K562 (cell line): ENCODE measurements around the gene LRMDA. TPM values are rescaled to one million over a fixed set of nuclear protein-coding genes. Genes with fewer than 3 reads are reported as not detected.
A peak's percentile ranks its signal among the peaks of the same experiment; 100 is the strongest.

Experiments used
- ATAC-seq: fragments of 200-7000 bp; cut with Tn5 transposase; 3 replicates; pipeline ENCODE4 v1.9.1; 2020; ENCODE audit warnings: moderate library complexity
- BruUV-seq: library from RNA; stranded (reverse); fragments of 400-500 nt; replicated peaks from 2 replicates; lab custom pipeline; 2021; lab: Mats Ljungman, UMichigan
- CTCF ChIA-PET: fragments of 300-600 bp; formaldehyde crosslinking; extraction: SDS; loops from one replicate; lab custom pipeline; 2021; ENCODE audit warnings: low intra/inter-chr PET ratio; lab: Yijun Ruan, JAX
- POLR2A ChIA-PET: fragments of 300-600, 350-650 bp; sonication (Branson Sonifier 250); formaldehyde crosslinking; extraction: SDS; loops from one replicate; lab custom pipeline; 2021; ENCODE audit warnings: antibody characterized with exemption, inconsistent platforms; lab: Yijun Ruan, JAX
- DNase-seq, 4 experiments: peaks; one replicate each; pipeline versions ENCODE4 v3.0.0 to v3.0.0-alpha.2; 2011 to 2018; ENCODE audit warnings: low spot score in 3 of 4, mixed read lengths in 3 of 4; ENCODE audit errors: extremely low read depth in 1 of 4
- FAIRE-seq: peaks from 2 replicates; lab custom pipeline; 2011; peaks lifted over from hg19 to GRCh38; lab: Jason Lieb, UNC
- H2AFZ ChIP-seq: 2 replicates; pipeline ENCODE4 v1.6.0; 2011; ENCODE audit warnings: low read depth, low read length, control low read depth, inconsistent platforms
- H3K27ac ChIP-seq: fragments of 200-600 bp; 3 replicates; pipeline ENCODE4 v1.8.0; 2011; ENCODE audit warnings: low read depth, mild to moderate bottlenecking, control low read depth, inconsistent platforms, low read length, moderate library complexity, mixed read lengths; ENCODE audit errors: extremely low read depth
- H3K27me3 ChIP-seq, 2 experiments: fragments of 300-600 bp in 1 of 2; 2 replicates in 1 of 2; 3 replicates in 1 of 2; pipeline versions ENCODE4 v1.6.0 to v1.8.0; 2011; ENCODE audit warnings: inconsistent platforms in 2 of 2, low read length in 2 of 2, mild to moderate bottlenecking in 1 of 2, mixed read lengths in 1 of 2, moderate library complexity in 1 of 2; ENCODE audit not compliant: control insufficient read depth in 2 of 2, insufficient read depth in 2 of 2
- H3K36me3 ChIP-seq: fragments of 300-600 bp; 3 replicates; pipeline ENCODE4 v1.8.0; 2011; ENCODE audit warnings: mild to moderate bottlenecking, low read length, inconsistent platforms; ENCODE audit not compliant: control insufficient read depth, insufficient read depth
- H3K4me1 ChIP-seq, 2 experiments: fragments of 200-600 bp in 1 of 2; replicated peaks in 1 of 2; 2 replicates in 1 of 2; 3 replicates in 1 of 2; pipeline versions ENCODE4 v1.5.1 to v1.8.0; 2011; ENCODE audit warnings: inconsistent platforms in 2 of 2, low read length in 2 of 2, mild to moderate bottlenecking in 1 of 2, mixed read lengths in 1 of 2, moderate library complexity in 1 of 2; ENCODE audit not compliant: control insufficient read depth in 2 of 2, insufficient read depth in 2 of 2
- H3K4me2 ChIP-seq: 2 replicates; pipeline ENCODE4 v1.6.1; 2011; ENCODE audit warnings: low read length, control low read depth, inconsistent platforms, mixed read lengths; ENCODE audit not compliant: insufficient read depth
- H3K4me3 ChIP-seq: fragments of 200-600 bp; sonication (generic), shearing (Covaris generic); 2 replicates; pipeline ENCODE4 v1.5.1; 2016; ENCODE audit warnings: control low read depth, inconsistent platforms
- H3K79me2 ChIP-seq: fragments of 200-600 bp; 3 replicates; pipeline ENCODE4 v1.8.0; 2011; ENCODE audit warnings: low read length, inconsistent platforms; ENCODE audit not compliant: control insufficient read depth, insufficient read depth
- H3K9ac ChIP-seq, 2 experiments: 2 replicates each; pipeline versions ENCODE4 v1.6.0 to v1.6.1; 2011; ENCODE audit warnings: low read depth in 2 of 2, low read length in 2 of 2, control low read depth in 1 of 2, inconsistent platforms in 1 of 2, mild to moderate bottlenecking in 1 of 2, mixed read lengths in 1 of 2; ENCODE audit not compliant: insufficient read depth in 1 of 2
- H3K9me1 ChIP-seq: one replicate; pipeline ENCODE4 v1.6.0; 2011; ENCODE audit warnings: inconsistent platforms, mild to moderate bottlenecking, low read length, moderate library complexity; ENCODE audit not compliant: control insufficient read depth, insufficient read depth
- H3K9me3 ChIP-seq: replicated peaks from 2 replicates; pipeline ENCODE4 v1.5.1; 2011; ENCODE audit warnings: low read depth, low read length, inconsistent platforms; ENCODE audit not compliant: control insufficient read depth, insufficient read depth
- H4K20me1 ChIP-seq: replicated peaks from 2 replicates; pipeline ENCODE4 v1.6.1; 2011; ENCODE audit warnings: low read length, inconsistent platforms, mixed read lengths; ENCODE audit not compliant: control insufficient read depth, insufficient read depth
- CEBPB ChIP-seq: fragments of 450-650 bp; IDR thresholded peaks from 2 replicates; pipeline ENCODE4 v1.6.1; 2016; ENCODE audit warnings: missing genetic modification characterization, missing compliant biosample characterization
- HDAC2 ChIP-seq: fragments of 450-650 bp; IDR thresholded peaks from 2 replicates; pipeline ENCODE4 v1.6.1; 2016; ENCODE audit warnings: mild to moderate bottlenecking
- RAD51 ChIP-seq: fragments of 450-650 bp; IDR thresholded peaks from 2 replicates; pipeline ENCODE4 v1.7.1; 2016; ENCODE audit warnings: low read depth, mild to moderate bottlenecking, borderline replicate concordance
- STAT5B ChIP-seq: fragments of 250-450 bp; sonication (Bioruptor Pico); IDR thresholded peaks from 2 replicates; pipeline ENCODE4 v1.8.0; 2021; ENCODE audit warnings: mild to moderate bottlenecking, inconsistent platforms
- TRIM28 ChIP-seq: fragments of 450-650 bp; IDR thresholded peaks from 2 replicates; pipeline ENCODE4 v1.6.1; 2017
- ZBTB17 ChIP-seq: fragments of 450-650 bp; formaldehyde crosslinking; IDR thresholded peaks from 2 replicates; pipeline ENCODE4 v1.4.0; 2020; ENCODE audit warnings: mild to moderate bottlenecking
- ZSCAN29 ChIP-seq: fragments of 450-650 bp; IDR thresholded peaks from 2 replicates; pipeline ENCODE4 v1.6.1; 2017
- WGBS: fragments of 100-300 bp; shearing (Covaris generic); methylation state at CpG from one replicate; pipeline ENCODE4 v1.1.6; 2016; ENCODE audit warnings: low coverage, mixed read lengths; ENCODE audit not compliant: insufficient coverage; ENCODE audit errors: missing lambda C conversion rate; 5-methylcytosine and 5-hydroxymethylcytosine counted together
- in situ Hi-C: fragments of 300-500 bp; cut with MboI; formaldehyde crosslinking; loops from 4 replicates; pipeline ENCODE4 v1.15.0; 2018; ENCODE audit warnings: inconsistent platforms, mixed read lengths
- intact Hi-C: fragments of 100-400 bp; cut with micrococcal nuclease; formaldehyde crosslinking; loops from 2 replicates; pipeline ENCODE4 v1.14.2; 2022
- polyA plus RNA-seq, 8 experiments: library from polyadenylated mRNA; depleted of rRNA in 4 of 8; stranded (reverse) in 5 of 8; unstranded in 3 of 8; fragments of >200 nt; fragmentation: Nextera tagmentation in 2 of 8; fragmentation: Illumina TruSeq in 1 of 8; extraction: Ambion mirVana in 2 of 8; extraction: Trizol in 1 of 8; gene quantifications; 2 replicates each; pipeline versions ENCODE4 v1.2.1 to v1.2.3, GENCODE V29; 2011 to 2014; ENCODE audit warnings: inconsistent platforms in 1 of 8, missing spikeins in 1 of 8
- total RNA-seq, 7 experiments: library from RNA; depleted of rRNA in 6 of 7; stranded (reverse); fragments of >200 nt in 6 of 7; fragmentation: Illumina TruSeq in 2 of 7; extraction: Trizol in 2 of 7; gene quantifications; 2 replicates each; pipeline versions ENCODE4 v1.2.1 to v1.2.3, GENCODE V29; 2011 to 2021; ENCODE audit warnings: low replicate concordance in 1 of 7
- TF ChIP-seq, protein P1 (sequence below): fragments of 250-450 bp; sonication (Bioruptor Pico); IDR thresholded peaks from 2 replicates; pipeline ENCODE4 v1.8.0; 2022; ENCODE audit warnings: moderate library complexity, mild to moderate bottlenecking, inconsistent platforms
- TF ChIP-seq, protein P2 (sequence below): fragments of 450-650 bp; IDR thresholded peaks from 2 replicates; pipeline ENCODE4 v1.6.1; 2016; ENCODE audit warnings: low read depth, mild to moderate bottlenecking, moderate library complexity

LRMDA gene
- total and polyA plus RNA-seq, 9 of the 15 experiments (the other 6 are each of a cell fraction or from before 2014, with no cell fraction given): 0.25 TPM; not detected in 8

DNA sequence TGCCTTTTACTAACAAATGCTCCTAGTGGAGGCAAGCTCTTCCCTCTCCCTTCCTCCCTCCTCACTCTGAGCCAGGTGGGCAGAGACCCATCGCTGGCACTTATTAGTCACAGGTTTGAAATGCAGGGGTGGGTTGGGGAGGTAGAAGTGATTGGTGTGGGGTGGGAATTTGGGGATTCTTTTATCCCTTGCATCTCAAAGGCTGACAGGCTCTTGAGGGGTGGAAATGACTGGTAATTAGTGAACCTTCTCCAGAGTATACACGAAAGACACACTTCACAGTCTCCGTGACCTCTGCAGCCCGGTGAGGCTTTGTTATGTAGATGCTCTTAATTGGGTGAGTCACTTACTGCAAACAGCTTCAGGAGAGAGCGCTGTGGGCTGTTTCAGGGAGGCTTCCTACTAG, 13.9 kb upstream of the LRMDA start (continued):
- TF ChIP-seq TRIM28 (no peak), CEBPB (no peak), STAT5B (CRISPR knock-in tag) (no peak), HDAC2 (no peak), RAD51 (no peak), ZBTB17 (no peak), ZSCAN29 (no peak)
- TF ChIP-seq, protein P1, sequence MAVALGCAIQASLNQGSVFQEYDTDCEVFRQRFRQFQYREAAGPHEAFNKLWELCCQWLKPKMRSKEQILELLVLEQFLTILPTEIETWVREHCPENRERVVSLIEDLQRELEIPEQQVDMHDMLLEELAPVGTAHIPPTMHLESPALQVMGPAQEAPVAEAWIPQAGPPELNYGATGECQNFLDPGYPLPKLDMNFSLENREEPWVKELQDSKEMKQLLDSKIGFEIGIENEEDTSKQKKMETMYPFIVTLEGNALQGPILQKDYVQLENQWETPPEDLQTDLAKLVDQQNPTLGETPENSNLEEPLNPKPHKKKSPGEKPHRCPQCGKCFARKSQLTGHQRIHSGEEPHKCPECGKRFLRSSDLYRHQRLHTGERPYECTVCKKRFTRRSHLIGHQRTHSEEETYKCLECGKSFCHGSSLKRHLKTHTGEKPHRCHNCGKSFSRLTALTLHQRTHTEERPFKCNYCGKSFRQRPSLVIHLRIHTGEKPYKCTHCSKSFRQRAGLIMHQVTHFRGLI (CRISPR knock-in tag): no peak

DNA sequence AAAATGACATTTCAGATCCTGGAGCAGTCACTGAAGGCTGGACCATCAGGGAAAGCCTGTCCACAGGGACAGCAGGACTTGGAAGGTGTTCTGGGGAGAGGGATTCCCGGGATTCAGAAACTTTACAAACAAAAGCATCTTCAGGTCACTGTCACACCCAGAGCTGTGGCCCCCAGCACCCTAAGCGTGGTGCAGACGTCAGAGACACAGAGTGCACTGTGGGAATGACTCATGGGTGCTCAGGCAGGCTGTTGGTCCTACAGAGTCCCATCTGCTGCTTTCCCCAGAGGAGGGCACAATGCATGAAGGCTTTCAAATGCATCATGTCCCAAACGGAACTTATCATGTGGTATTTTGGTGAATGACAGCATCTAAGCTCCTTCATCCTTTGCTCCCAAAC, 13.1 kb upstream of the LRMDA start:
- no peaks in the 10 kb centered on the region for H3K36me3 ChIP-seq
- H4K20me1 ChIP-seq: no peaks in the 10 kb centered on the region
- BruUV-seq: no TSS peak
- no peaks in the 10 kb centered on the region for H3K9me3 ChIP-seq
- ATAC-seq: peak; percentile 63; the same call in 2 of the 3 replicates
- H3K27me3 ChIP-seq: peaks cover 10 to 25% of the 10 kb centered on the region in 2 experiments; a peak in 4 of 5 replicates
- no peak overlapping the region for H2AFZ ChIP-seq
- H3K4me2 ChIP-seq: no peak overlapping the region
- H3K9me1 ChIP-seq: no peaks in the 10 kb centered on the region
- 1% methylated on average over 4 of the region's 4 CpGs for WGBS
- TF ChIP-seq, protein P2, sequence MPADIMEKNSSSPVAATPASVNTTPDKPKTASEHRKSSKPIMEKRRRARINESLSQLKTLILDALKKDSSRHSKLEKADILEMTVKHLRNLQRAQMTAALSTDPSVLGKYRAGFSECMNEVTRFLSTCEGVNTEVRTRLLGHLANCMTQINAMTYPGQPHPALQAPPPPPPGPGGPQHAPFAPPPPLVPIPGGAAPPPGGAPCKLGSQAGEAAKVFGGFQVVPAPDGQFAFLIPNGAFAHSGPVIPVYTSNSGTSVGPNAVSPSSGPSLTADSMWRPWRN: no peak
- in situ Hi-C loops: no loop called here
- H3K27ac ChIP-seq: no peak overlapping the region
- ChIA-PET CTCF (no interaction called here), POLR2A (interaction anchor here (1.3 kb wide), 1 partner anchor 9 kb away, joined by 3 read pairs; no protein-coding TSS in a partner anchor)
- no peaks in the 10 kb centered on the region for H3K4me1 ChIP-seq
- no peak overlapping the region for H3K4me3 ChIP-seq
- DNase-seq: no peak
- intact Hi-C loops: no loop called here
- no peak for FAIRE-seq
- H3K79me2 ChIP-seq: no peaks in the 10 kb centered on the region
- H3K9ac ChIP-seq: no peak overlapping the region
